Effector CD4-positive, alpha-beta T cell (primary cell): ENCODE measurements around the gene PARVG.
A peak's percentile ranks its signal among the peaks of the same experiment; 100 is the strongest.

ENCODE experiments used
- DNase-seq: peaks from one replicate; pipeline ENCODE4 v3.0.0-alpha.2; 2020

The PARVG gene

GRCh38 chr22:44181033-44181911 is 547 bp downstream of the PARVG start:
- DNase-seq, result peak; percentile 62

GRCh38 chr22:44181912-44182587 is 1.3 kb downstream of the PARVG start:
- DNase-seq, result peak; percentile 10

GRCh38 chr22:44182588-44183286 is 2.0 kb downstream of the PARVG start:
- no peak for DNase-seq

- no peak for DNase-seq
These were observed 2.5 kb downstream of the PARVG start for GRCh38 chr22:44183287-44183588.

GRCh38 chr22:44184006-44184405 is 3.3 kb downstream of the PARVG start:
- DNase-seq, result no peak

GRCh38 chr22:44185237-44186120 is 4.8 kb downstream of the PARVG start:
- DNase-seq, result no peak

- no peak for DNase-seq
These were observed 5.4 kb downstream of the PARVG start for GRCh38 chr22:44186121-44186510.

- DNase-seq, result no peak
These were observed 6.0 kb downstream of the PARVG start for GRCh38 chr22:44186737-44187136.

- DNase-seq, result no peak
These were observed 7.0 kb downstream of the PARVG start for GRCh38 chr22:44187652-44188230.

- DNase-seq, result no peak
These were observed 7.6 kb downstream of the PARVG start for GRCh38 chr22:44188316-44188715.

- no peak for DNase-seq
These were observed 8.4 kb downstream of the PARVG start for GRCh38 chr22:44188986-44189630.

GRCh38 chr22:44190381-44190976 is 9.8 kb downstream of the PARVG start:
- no peak for DNase-seq

- no peak for DNase-seq
These were observed 10.3 kb downstream of the PARVG start for GRCh38 chr22:44191036-44191454.

GRCh38 chr22:44192098-44192815 is 11.5 kb downstream of the PARVG start:
- peak; percentile 27 for DNase-seq

GRCh38 chr22:44192816-44193534 is 12.2 kb downstream of the PARVG start:
- DNase-seq, result no peak

- no peak for DNase-seq
These were observed 12.8 kb downstream of the PARVG start for GRCh38 chr22:44193535-44193891.

GRCh38 chr22:44194569-44194968 is 13.8 kb downstream of the PARVG start:
- no peak for DNase-seq

- no peak for DNase-seq
These were observed 14.6 kb downstream of the PARVG start for GRCh38 chr22:44195189-44195871.

- DNase-seq, result no peak
These were observed 15.5 kb downstream of the PARVG start for GRCh38 chr22:44196241-44196640.
